ENCODE results near the gene SYNE2. TPM values are rescaled to one million over a fixed set of nuclear protein-coding genes. Genes with fewer than 3 reads are reported as not detected.

The SYNE2 gene
- total and polyA plus RNA-seq, 2 of the 8 experiments (the other 6 are each of a cell fraction or from before 2014, with no cell fraction given) = 32.6 to 46.1 TPM

GRCh38 chr14:63899953-63900352, 47.1 kb downstream of the SYNE2 start:
- Histone ChIP-seq H3K36me3 (ENCODE audit: control insufficient read depth in 2 of 4, insufficient read depth in 4 of 4, low read length in 3 of 4) (no peaks in the 10 kb centered on the region), H3K9ac (replicated peaks in 1 of 4; ENCODE audit: extremely low read depth in 1 of 4, low read depth in 3 of 4, low read length in 3 of 4) (no peak overlapping the region), H2AK5ac (ENCODE audit: low read depth, low read length) (no peak overlapping the region; the same call in 1 of the 2 replicates), H4K20me1 (replicated peaks in 1 of 2; ENCODE audit: control insufficient read depth in 1 of 2, insufficient read depth in 2 of 2, low read length in 2 of 2) (no peaks in the 10 kb centered on the region), H2BK20ac (ENCODE audit: low read length) (no peak overlapping the region), H3K23ac (ENCODE audit: insufficient read length) (no peak overlapping the region), H3K27me3 (replicated peaks in 1 of 4; ENCODE audit: control insufficient read depth in 3 of 4, extremely low read depth in 1 of 4, insufficient read depth in 3 of 4, low read length in 3 of 4) (no peaks in the 10 kb centered on the region), H3K79me1 (ENCODE audit: low read depth, low read length) (0 out of 2 replicates have a peak, but pooled peaks cover 4% of the 10 kb centered on the region), H2BK5ac (ENCODE audit: low read depth, low read length) (no peak overlapping the region), H3K4me2 (ENCODE audit: insufficient read depth in 1 of 2, low read depth in 2 of 2, low read length in 2 of 2) (no peak overlapping the region), H3K23me2 (ENCODE audit: low read depth, low read length) (no peaks in the 10 kb centered on the region), H4K5ac (ENCODE audit: insufficient read length, low read depth, low read length) (no peak overlapping the region), H3K79me2 (ENCODE audit: control insufficient read depth in 1 of 2, insufficient read depth in 2 of 2, low read length in 2 of 2) (peaks cover 0 to 16% of the 10 kb centered on the region in 2 experiments; a peak in 2 of 4 replicates), H4K8ac (ENCODE audit: extremely low read depth, insufficient read depth, low read length) (no peak overlapping the region), H3K4ac (replicated peaks; ENCODE audit: insufficient read length, low read depth, low read length) (no peak overlapping the region), H3K18ac (ENCODE audit: extremely low read depth, low read length) (no peak overlapping the region), H3K4me3 (ENCODE audit: extremely low read depth in 1 of 4, insufficient read depth in 2 of 4, low read depth in 3 of 4, low read length in 4 of 4) (no peak overlapping the region), H3K9me3 (ENCODE audit: insufficient read depth in 2 of 2, low read depth in 1 of 2, low read length in 1 of 2) (no peaks in the 10 kb centered on the region), H2BK120ac (replicated peaks; ENCODE audit: low read depth, low read length) (no peak overlapping the region), H4K91ac (replicated peaks; ENCODE audit: insufficient read length, low read length) (no peak overlapping the region), H3K27ac (ENCODE audit: low read depth, low read length) (no peak overlapping the region), H3K4me1 (replicated peaks in 1 of 4; ENCODE audit: control insufficient read depth in 3 of 4, insufficient read depth in 4 of 4, low read length in 3 of 4) (peaks cover 0 to 4% (median 0%) of the 10 kb centered on the region in 4 experiments; a peak in 2 of 7 replicates), H2BK15ac (ENCODE audit: low read length) (no peak overlapping the region), H2BK12ac (ENCODE audit: low read depth, low read length) (no peak overlapping the region), H2AFZ (ENCODE audit: low read length) (no peak overlapping the region), H3K56ac (replicated peaks; ENCODE audit: insufficient read length, low read depth, low read length) (no peak overlapping the region), H3K14ac (ENCODE audit: insufficient read length) (no peak overlapping the region)
- ChIA-PET POLR2A (ENCODE audit: partially characterized antibody) (no interaction called here), CTCF (ENCODE audit: partially characterized antibody) (no interaction called here)
- WGBS, 2 experiments (ENCODE audit: extremely low coverage in 1 of 2, insufficient coverage in 1 of 2, insufficient read length in 1 of 2, insufficient replicate concordance in 2 of 2, low coverage in 1 of 2, low lambda C conversion rate in 2 of 2, missing lambda C conversion rate in 1 of 2) = 84% methylated on average over 2 of the region's 2 CpGs; no CpG with 5 or more reads in 1 of the 2 experiments
- DNase-seq (ENCODE audit: low read depth in 1 of 2, low spot score in 2 of 2) (no peak), FAIRE-seq (no peak)
- TF ChIP-seq EZH2 (IDR thresholded peaks at IDR 0.05; ENCODE audit: low read depth, low read length, severe bottlenecking) (no peak), SUZ12 (IDR thresholded peaks at IDR 0.05; ENCODE audit: low read length) (no peak), KDM1A (IDR thresholded peaks at IDR 0.05; ENCODE audit: borderline replicate concordance, low read length) (no peak), HDAC6 (IDR thresholded peaks at IDR 0.05; ENCODE audit: low read depth, low read length) (no peak), CEBPB (IDR thresholded peaks at IDR 0.05; ENCODE audit: low read depth, low read length) (no peak), YY1 (IDR thresholded peaks at IDR 0.05; ENCODE audit: low read depth, low read length) (no peak), CTBP2 (IDR thresholded peaks at IDR 0.05; ENCODE audit: borderline replicate concordance, insufficient read depth, insufficient read length, low read length) (no peak), JUN (IDR thresholded peaks at IDR 0.05; ENCODE audit: low read depth, low read length) (no peak), FOSL1 (IDR thresholded peaks at IDR 0.05; ENCODE audit: insufficient read depth, low read depth, low read length) (no peak), RNF2 (IDR thresholded peaks at IDR 0.05; ENCODE audit: borderline replicate concordance, low read depth, low read length, missing control alignments, poor library complexity, severe bottlenecking) (no peak), CHD2 (IDR thresholded peaks at IDR 0.05; ENCODE audit: low read length) (no peak), MAFK (IDR thresholded peaks at IDR 0.05; ENCODE audit: low read depth, low read length) (no peak)
- TF ChIP-seq, protein P1, sequence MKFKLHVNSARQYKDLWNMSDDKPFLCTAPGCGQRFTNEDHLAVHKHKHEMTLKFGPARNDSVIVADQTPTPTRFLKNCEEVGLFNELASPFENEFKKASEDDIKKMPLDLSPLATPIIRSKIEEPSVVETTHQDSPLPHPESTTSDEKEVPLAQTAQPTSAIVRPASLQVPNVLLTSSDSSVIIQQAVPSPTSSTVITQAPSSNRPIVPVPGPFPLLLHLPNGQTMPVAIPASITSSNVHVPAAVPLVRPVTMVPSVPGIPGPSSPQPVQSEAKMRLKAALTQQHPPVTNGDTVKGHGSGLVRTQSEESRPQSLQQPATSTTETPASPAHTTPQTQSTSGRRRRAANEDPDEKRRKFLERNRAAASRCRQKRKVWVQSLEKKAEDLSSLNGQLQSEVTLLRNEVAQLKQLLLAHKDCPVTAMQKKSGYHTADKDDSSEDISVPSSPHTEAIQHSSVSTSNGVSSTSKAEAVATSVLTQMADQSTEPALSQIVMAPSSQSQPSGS (IDR thresholded peaks at IDR 0.05; ENCODE audit: low read length) = no peak

Data from H1 (cell line).